ENCODE results near the gene TRAP1.

- TF ChIP-seq BCL3 (IDR thresholded peaks at IDR 0.05) (no peak), POLR2A (IDR thresholded peaks at IDR 0.05; ENCODE audit: low read length) (no peak), EHMT2 (IDR thresholded peaks at IDR 0.05; ENCODE audit: low read depth) (no peak), CTCF (IDR thresholded peaks at IDR 0.05) (no peak), RAD21 (conservative IDR thresholded peaks at IDR 0.05 in 1 of 2, IDR thresholded peaks at IDR 0.05 in 1 of 2) (no peak), CHD4 (IDR thresholded peaks at IDR 0.05; ENCODE audit: borderline replicate concordance) (no peak)
These were observed 15.8 kb downstream of the TRAP1 start for GRCh38 chr16:3701531-3701930.

Data from A549 (cell line).